ENCODE results near the gene METTL2A. TPM values are rescaled to one million over a fixed set of nuclear protein-coding genes. Genes with fewer than 3 reads are reported as not detected.
"Not testable (repeated sequence)": the region's sequence is repeated elsewhere in the genome, so short reads cannot be mapped to it uniquely, and the experiment has no call there.

The METTL2A gene
- total and polyA plus RNA-seq, 2 experiments from 2014 or later = 22.9 to 42.3 TPM

GRCh38 chr17:62473030-62473982, 49.6 kb downstream of the METTL2A start:
- not testable (repeated sequence) for H4K20me1 ChIP-seq (replicated peaks; ENCODE audit: insufficient read depth); H2AFZ ChIP-seq; H3K4me3 Mint-ChIP-seq; H3K36me3 ChIP-seq (ENCODE audit: insufficient read depth); H3K9me2 ChIP-seq (ENCODE audit: insufficient read depth); H3K27me3 ChIP-seq (ENCODE audit: insufficient read depth); H3F3A ChIP-seq (replicated peaks; ENCODE audit: low read depth); H3K9me3 Mint-ChIP-seq; H3K4me3 ChIP-seq
- DNase-seq (ENCODE audit: low spot score) = peak; percentile 9
- Mint-ChIP-seq H3K4me1 (peaks cover 21% of the 10 kb centered on the region), H3K36me3 (ENCODE audit: low read depth) (peaks cover 12% of the 10 kb centered on the region), H3K27me3 (ENCODE audit: insufficient read depth, low read depth, poor library complexity) (peaks cover 13% of the 10 kb centered on the region), H3K27ac (peak overlapping the region; percentile 89)
- Histone ChIP-seq H3K4me1 (ENCODE audit: insufficient read depth) (peaks cover 15% of the 10 kb centered on the region), H3K4me2 (peak overlapping the region; percentile 34; the same call in 1 of the 2 replicates), H3K27ac (ENCODE audit: low read depth) (peak overlapping the region; percentile 76), H3K79me2 (replicated peaks; ENCODE audit: insufficient read depth) (peaks cover 12% of the 10 kb centered on the region)
- ATAC-seq = peak; percentile 30

GRCh38 chr17:62477111-62477510, 53.4 kb downstream of the METTL2A start:
- H2AFZ ChIP-seq; H3K27ac ChIP-seq (ENCODE audit: low read depth); H3K27me3 ChIP-seq (ENCODE audit: insufficient read depth); H3K27ac Mint-ChIP-seq; H3K9me2 ChIP-seq (ENCODE audit: insufficient read depth); ATAC-seq; H3F3A ChIP-seq (replicated peaks; ENCODE audit: low read depth); DNase-seq (ENCODE audit: low spot score); H3K36me3 ChIP-seq (ENCODE audit: insufficient read depth); H3K9me3 Mint-ChIP-seq; H4K20me1 ChIP-seq (replicated peaks; ENCODE audit: insufficient read depth): not testable (repeated sequence)
- Histone ChIP-seq H3K4me1 (ENCODE audit: insufficient read depth) (peaks cover 15% of the 10 kb centered on the region), H3K4me2 (peak overlapping the region; percentile 85), H3K79me2 (replicated peaks; ENCODE audit: insufficient read depth) (peaks cover 39% of the 10 kb centered on the region), H3K4me3 (peak overlapping the region; percentile 62; the same call in 1 of the 2 replicates)
- H3K27me3 Mint-ChIP-seq (ENCODE audit: insufficient read depth, low read depth, poor library complexity) = peaks cover 18% of the 10 kb centered on the region
- peak overlapping the region; percentile 67 for H3K4me3 Mint-ChIP-seq
- peaks cover 28% of the 10 kb centered on the region for H3K36me3 Mint-ChIP-seq (ENCODE audit: low read depth)
- H3K4me1 Mint-ChIP-seq = peaks cover 19% of the 10 kb centered on the region

GRCh38 chr17:62477718-62478408, 54.2 kb downstream of the METTL2A start:
- H3K27ac ChIP-seq (ENCODE audit: low read depth); H3F3A ChIP-seq (replicated peaks; ENCODE audit: low read depth); H3K27ac Mint-ChIP-seq; H2AFZ ChIP-seq; H3K36me3 ChIP-seq (ENCODE audit: insufficient read depth); H3K27me3 ChIP-seq (ENCODE audit: insufficient read depth); H4K20me1 ChIP-seq (replicated peaks; ENCODE audit: insufficient read depth); H3K9me2 ChIP-seq (ENCODE audit: insufficient read depth); H3K9me3 Mint-ChIP-seq: not testable (repeated sequence)
- peak; percentile 12 for ATAC-seq
- peaks cover 46% of the 10 kb centered on the region for H3K79me2 ChIP-seq (replicated peaks; ENCODE audit: insufficient read depth)
- H3K4me2 ChIP-seq = peak overlapping the region; percentile 85
- Mint-ChIP-seq H3K27me3 (ENCODE audit: insufficient read depth, low read depth, poor library complexity) (peaks cover 15% of the 10 kb centered on the region), H3K4me1 (peaks cover 17% of the 10 kb centered on the region), H3K36me3 (ENCODE audit: low read depth) (peaks cover 34% of the 10 kb centered on the region), H3K4me3 (peak overlapping the region; percentile 67)
- DNase-seq (ENCODE audit: low spot score) = peak; percentile 48
- peaks cover 13% of the 10 kb centered on the region for H3K4me1 ChIP-seq (ENCODE audit: insufficient read depth)
- peak overlapping the region; percentile 62 for H3K4me3 ChIP-seq

- ATAC-seq = peak; percentile 72
- peaks cover 52% of the 10 kb centered on the region for H3K79me2 ChIP-seq (replicated peaks; ENCODE audit: insufficient read depth)
- Mint-ChIP-seq H3K4me3 (peak within 1 kb of the TSS; percentile 96), H3K36me3 (ENCODE audit: low read depth) (peaks cover 38% of the 10 kb centered on the region), H3K27ac (peak within 1 kb of the TSS; percentile 93), H3K9me3 (no peaks in the 10 kb centered on the region; the same call in 1 of the 3 replicates), H3K4me1 (peaks cover 12% of the 10 kb centered on the region; the same call in 2 of the 3 replicates), H3K27me3 (ENCODE audit: insufficient read depth, low read depth, poor library complexity) (peaks cover 13% of the 10 kb centered on the region)
- H3K4me3 ChIP-seq = peak within 1 kb of the TSS; percentile 88
- DNase-seq (ENCODE audit: low spot score) = peak; percentile 85
- 0 out of 2 replicates have a peak, but pooled peaks cover 4% of the 10 kb centered on the region for H3F3A ChIP-seq (replicated peaks; ENCODE audit: low read depth)
- peak within 1 kb of the TSS; percentile 96 for H3K4me2 ChIP-seq
- no peaks in the 10 kb centered on the region for H3K27me3 ChIP-seq (ENCODE audit: insufficient read depth)
- H3K27ac ChIP-seq (ENCODE audit: low read depth) = no peak within 1 kb of the TSS; the same call in 1 of the 2 replicates
- TF ChIP-seq EZH2phosphoT487 (IDR thresholded peaks at IDR 0.05; ENCODE audit: unreplicated experiment) (no peak), POLR2AphosphoS5 (IDR thresholded peaks at IDR 0.05; ENCODE audit: low read depth) (peak; percentile 43; the same call in 1 of the 2 replicates), STAT1 (IDR thresholded peaks at IDR 0.05; ENCODE audit: unreplicated experiment) (no peak)
- H3K4me1 ChIP-seq (ENCODE audit: insufficient read depth) = peaks cover 7% of the 10 kb centered on the region
- peak within 1 kb of the TSS; percentile 38; the same call in 1 of the 2 replicates for H2AFZ ChIP-seq
- no peaks in the 10 kb centered on the region; the same call in none of the 2 replicates for H3K36me3 ChIP-seq (ENCODE audit: insufficient read depth)
- H3K9me2 ChIP-seq (ENCODE audit: insufficient read depth) = no peaks in the 10 kb centered on the region
- H4K20me1 ChIP-seq (replicated peaks; ENCODE audit: insufficient read depth) = peaks cover 4% of the 10 kb centered on the region; the same call in 1 of the 2 replicates
Measured at GRCh38 chr17:62478424-62478879, 54.8 kb downstream of the METTL2A start, which contains the start of gene TLK2. Gene TLK2, plus strand, starts transcription at chr17:62478825. Its CDS starts 2,301 bp downstream, at chr17:62481126.

GRCh38 chr17:62478880-62479638, 55.4 kb downstream of the METTL2A start:
- H3K4me1 ChIP-seq (ENCODE audit: insufficient read depth); H3K27me3 Mint-ChIP-seq (ENCODE audit: insufficient read depth, low read depth, poor library complexity); H3F3A ChIP-seq (replicated peaks; ENCODE audit: low read depth); H3K27me3 ChIP-seq (ENCODE audit: insufficient read depth); H3K27ac Mint-ChIP-seq; H3K9me2 ChIP-seq (ENCODE audit: insufficient read depth); H2AFZ ChIP-seq; H4K20me1 ChIP-seq (replicated peaks; ENCODE audit: insufficient read depth); H3K36me3 ChIP-seq (ENCODE audit: insufficient read depth); H3K27ac ChIP-seq (ENCODE audit: low read depth); H3K9me3 Mint-ChIP-seq: not testable (repeated sequence)
- peaks cover 40% of the 10 kb centered on the region for H3K36me3 Mint-ChIP-seq (ENCODE audit: low read depth)
- H3K4me1 Mint-ChIP-seq = peaks cover 12% of the 10 kb centered on the region; the same call in 2 of the 3 replicates
- DNase-seq (ENCODE audit: low spot score) (peak; percentile 37), ATAC-seq (peak; percentile 59)
- H3K4me3 ChIP-seq = peak overlapping the region; percentile 88
- H3K4me3 Mint-ChIP-seq = peak overlapping the region; percentile 96
- peak overlapping the region; percentile 96 for H3K4me2 ChIP-seq
- H3K79me2 ChIP-seq (replicated peaks; ENCODE audit: insufficient read depth) = peaks cover 58% of the 10 kb centered on the region

All from GM23338 (cell line).